Mesothelial cell of epicardium (in vitro differentiated cells): Measurements from ENCODE around the gene KITLG. TPM values are rescaled to one million over a fixed set of nuclear protein-coding genes. Genes with fewer than 3 reads are reported as not detected.

Experiments
- DNase-seq, 2 experiments: peaks; one replicate each; pipeline ENCODE4 v3.0.0; 2021; ENCODE audit warnings: low spot score in 2 of 2; ENCODE audit not compliant: unreplicated experiment in 2 of 2
- H3K27ac Mint-ChIP-seq: 2 replicates; pipeline ENCODE4 v1.8.0; 2021; ENCODE audit warnings: mixed read lengths
- H3K27me3 Mint-ChIP-seq: 2 replicates; pipeline ENCODE4 v1.8.0; 2021; ENCODE audit warnings: low read depth, mixed read lengths
- H3K36me3 Mint-ChIP-seq: 2 replicates; pipeline ENCODE4 v1.8.0; 2021; ENCODE audit warnings: mixed read lengths
- H3K4me1 Mint-ChIP-seq: 2 replicates; pipeline ENCODE4 v1.8.0; 2021; ENCODE audit warnings: mixed read lengths
- H3K4me3 Mint-ChIP-seq: 2 replicates; pipeline ENCODE4 v1.8.0; 2021; ENCODE audit warnings: mild to moderate bottlenecking, moderate library complexity, mixed read lengths
- H3K9me3 Mint-ChIP-seq: 2 replicates; pipeline ENCODE4 v1.8.0; 2021; ENCODE audit warnings: mixed read lengths
- CTCF ChIP-seq: fragments of 200-600 bp; sonication (generic); IDR thresholded peaks from one replicate; pipeline ENCODE4 v1.5.0; 2021; ENCODE audit warnings: antibody characterized with exemption; ENCODE audit not compliant: unreplicated experiment
- total RNA-seq: library from RNA; stranded (reverse); gene quantifications from 3 replicates; pipeline ENCODE4 v1.2.1, GENCODE V29; 2021

Gene KITLG
- total RNA-seq, 1 donor from 2014 or later: 13.9 TPM

GRCh38 chr12:88496891-88497371 is 83.3 kb downstream of the KITLG start:
- Mint-ChIP-seq H3K27me3 (no peaks in the 10 kb centered on the region), H3K36me3 (peaks cover 16% of the 10 kb centered on the region), H3K4me1 (no peaks in the 10 kb centered on the region), H3K4me3 (no peak overlapping the region), H3K9me3 (peaks cover 10% of the 10 kb centered on the region), H3K27ac (no peak overlapping the region)
- DNase-seq: no peak
- TF ChIP-seq CTCF: no peak

- peaks cover 16% of the 10 kb centered on the region for H3K36me3 Mint-ChIP-seq
- no peak overlapping the region for H3K27ac Mint-ChIP-seq
Observed at GRCh38 chr12:88496429-88496828, 83.8 kb downstream of the KITLG start.

GRCh38 chr12:88495031-88495430 is 85.2 kb downstream of the KITLG start:
- Mint-ChIP-seq H3K4me1 (no peaks in the 10 kb centered on the region), H3K27ac (no peak overlapping the region), H3K9me3 (peaks cover 10% of the 10 kb centered on the region), H3K27me3 (no peaks in the 10 kb centered on the region), H3K4me3 (no peak overlapping the region), H3K36me3 (peaks cover 16% of the 10 kb centered on the region)
- TF ChIP-seq CTCF: no peak
- DNase-seq: no peak

More at GRCh38 chr12:88496429-88496828, 83.8 kb downstream of the KITLG start:
- Mint-ChIP-seq H3K9me3 (peaks cover 10% of the 10 kb centered on the region), H3K27me3 (no peaks in the 10 kb centered on the region), H3K4me1 (no peaks in the 10 kb centered on the region), H3K4me3 (no peak overlapping the region)
- DNase-seq: no peak
- no peak for TF ChIP-seq CTCF

GRCh38 chr12:88494520-88494919 is 85.8 kb downstream of the KITLG start:
- Mint-ChIP-seq H3K27me3 (no peaks in the 10 kb centered on the region), H3K4me1 (no peaks in the 10 kb centered on the region), H3K4me3 (no peak overlapping the region), H3K36me3 (peaks cover 16% of the 10 kb centered on the region), H3K9me3 (peaks cover 10% of the 10 kb centered on the region), H3K27ac (no peak overlapping the region)
- TF ChIP-seq CTCF: no peak
- no peak for DNase-seq

GRCh38 chr12:88493636-88494035 is 86.6 kb downstream of the KITLG start:
- TF ChIP-seq CTCF: no peak
- no peak for DNase-seq
- no peak overlapping the region for H3K27ac Mint-ChIP-seq
- H3K27me3 Mint-ChIP-seq: no peaks in the 10 kb centered on the region
- H3K4me3 Mint-ChIP-seq: no peak overlapping the region
- peaks cover 14% of the 10 kb centered on the region for H3K36me3 Mint-ChIP-seq
- no peaks in the 10 kb centered on the region for H3K4me1 Mint-ChIP-seq
- peaks cover 10% of the 10 kb centered on the region for H3K9me3 Mint-ChIP-seq

GRCh38 chr12:88490425-88490824 is 89.8 kb downstream of the KITLG start:
- no peak overlapping the region for H3K4me3 Mint-ChIP-seq
- no peak for TF ChIP-seq CTCF
- H3K36me3 Mint-ChIP-seq: no peaks in the 10 kb centered on the region
- no peak overlapping the region for H3K27ac Mint-ChIP-seq
- no peaks in the 10 kb centered on the region for H3K9me3 Mint-ChIP-seq
- no peaks in the 10 kb centered on the region for H3K4me1 Mint-ChIP-seq
- no peak for DNase-seq
- H3K27me3 Mint-ChIP-seq: no peaks in the 10 kb centered on the region
